GM19328 (cell line): ENCODE measurements around the gene SNX30.

Source experiments
- ATAC-seq: cut with Tn5 transposase; IDR thresholded peaks from one replicate; pipeline ENCODE4 v1.9.1; 2021; ENCODE audit warnings: mild to moderate bottlenecking, moderate library complexity; ENCODE audit not compliant: unreplicated experiment

The SNX30 gene

DNA sequence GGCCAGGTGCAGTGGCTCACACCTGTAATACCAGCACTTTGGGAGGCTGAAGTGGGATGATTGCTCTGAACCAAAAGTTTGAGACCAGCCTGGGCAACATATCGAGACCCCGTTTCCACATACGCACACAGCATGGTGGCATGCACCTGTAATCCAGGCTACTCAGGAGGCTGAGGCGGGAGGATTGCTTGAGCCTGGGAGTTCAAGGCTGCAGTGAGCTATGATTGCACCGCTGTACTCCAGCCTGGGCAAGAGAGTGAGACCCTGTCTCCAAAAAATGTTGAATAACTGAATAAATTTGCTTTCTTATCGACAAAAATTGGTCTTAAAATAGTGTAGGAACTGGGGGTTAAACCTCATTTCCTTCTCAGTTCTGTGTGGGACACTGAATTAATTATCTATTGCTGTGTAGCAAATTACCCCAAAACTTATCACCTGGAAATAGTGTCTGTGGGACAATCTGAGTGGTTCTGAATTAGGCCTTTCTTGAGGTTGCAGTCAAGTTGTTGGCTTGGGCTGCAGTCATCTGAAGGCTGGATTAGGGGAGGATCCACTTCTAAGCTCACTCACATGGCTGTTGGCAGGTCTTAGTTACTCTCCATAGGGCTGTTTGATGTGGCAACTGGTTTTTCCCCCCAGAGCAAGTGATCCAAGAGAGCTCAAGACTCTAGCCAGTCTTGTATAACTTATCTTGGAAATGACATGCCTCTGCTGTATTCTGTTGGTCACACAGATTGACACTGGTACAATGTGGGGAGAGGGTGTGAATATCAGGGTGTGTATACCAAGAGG, 2.0 kb downstream of the SNX30 start:
- ATAC-seq, result no peak

DNA sequence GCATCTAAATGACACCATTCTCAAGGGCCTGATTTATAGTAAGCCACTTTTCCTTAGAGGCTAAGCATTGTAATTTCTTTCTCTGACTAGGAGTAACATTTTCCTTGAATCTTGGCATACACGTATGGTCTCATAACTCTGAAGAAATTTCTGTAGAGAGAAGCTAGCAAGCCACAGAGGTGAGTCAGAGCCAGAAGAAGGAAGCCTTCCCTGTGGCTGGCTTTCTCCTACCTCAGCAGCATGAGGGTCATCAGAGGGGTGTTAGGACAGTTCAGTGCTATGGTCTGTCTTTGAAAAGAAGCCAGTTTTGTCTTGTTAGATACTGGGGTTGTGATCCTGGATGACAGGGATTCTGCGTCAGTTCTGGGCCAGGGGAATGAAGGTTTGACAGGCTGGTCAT, 3.2 kb downstream of the SNX30 start:
- ATAC-seq, result no peak

DNA sequence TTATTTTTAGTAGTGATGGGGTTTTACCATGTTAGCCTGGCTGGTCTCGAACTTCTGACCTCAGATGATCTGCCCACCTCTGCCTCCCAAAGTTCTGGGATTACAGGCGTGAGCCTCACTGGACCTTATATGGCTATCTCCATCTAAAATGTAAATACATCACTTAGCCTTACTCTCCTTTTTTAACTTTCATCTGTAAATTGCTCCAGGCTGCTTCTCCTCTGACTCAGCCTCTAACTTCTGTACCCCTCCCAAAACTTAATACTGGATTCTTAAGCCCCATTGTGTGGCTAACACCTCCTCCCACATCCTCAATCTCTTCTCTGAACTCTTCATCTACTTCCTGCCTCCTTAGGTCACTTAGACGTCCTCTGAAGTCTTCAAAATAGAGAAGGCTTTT, 4.0 kb downstream of the SNX30 start:
- ATAC-seq, result no peak

DNA sequence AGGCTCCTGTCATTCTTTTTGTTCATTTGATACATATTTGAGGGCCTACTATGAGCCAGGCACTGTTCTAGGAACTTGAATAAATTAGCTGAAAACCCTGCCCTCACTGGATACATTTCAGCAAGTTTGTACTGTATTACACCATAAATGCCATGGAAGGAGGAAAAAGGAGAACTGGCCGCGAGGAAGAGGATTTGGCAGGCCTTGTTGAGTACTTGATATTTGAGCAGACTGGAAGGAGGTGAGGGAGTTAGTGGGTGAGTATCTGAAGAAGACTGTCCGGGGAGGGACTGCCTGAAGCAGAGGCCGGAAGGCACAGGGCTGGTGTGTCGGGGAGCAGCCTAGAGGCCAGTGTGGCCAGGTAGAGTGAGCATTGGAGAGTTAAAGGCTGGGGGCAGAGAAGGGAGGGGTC, 4.5 kb downstream of the SNX30 start:
- ATAC-seq, result no peak

DNA sequence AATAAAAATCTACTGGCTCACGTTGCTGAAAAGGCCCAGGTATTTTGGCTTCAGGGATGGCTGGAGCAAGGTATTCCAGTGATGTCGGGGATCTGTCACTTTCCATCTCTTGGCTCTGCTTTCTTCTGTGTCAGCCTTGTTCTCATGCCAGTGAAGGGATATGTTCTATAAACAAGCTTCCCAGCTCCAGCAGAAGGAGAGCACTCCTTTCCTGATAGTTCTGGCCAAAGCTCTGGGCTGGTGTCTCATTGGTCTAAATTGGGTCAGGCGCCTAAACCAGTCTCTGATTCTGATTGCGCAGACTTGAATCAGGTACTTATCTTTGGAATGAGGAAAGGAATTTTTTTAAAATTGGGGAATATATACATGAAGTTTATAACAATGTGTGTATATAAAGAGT, 5.1 kb downstream of the SNX30 start:
- ATAC-seq, result no peak

DNA sequence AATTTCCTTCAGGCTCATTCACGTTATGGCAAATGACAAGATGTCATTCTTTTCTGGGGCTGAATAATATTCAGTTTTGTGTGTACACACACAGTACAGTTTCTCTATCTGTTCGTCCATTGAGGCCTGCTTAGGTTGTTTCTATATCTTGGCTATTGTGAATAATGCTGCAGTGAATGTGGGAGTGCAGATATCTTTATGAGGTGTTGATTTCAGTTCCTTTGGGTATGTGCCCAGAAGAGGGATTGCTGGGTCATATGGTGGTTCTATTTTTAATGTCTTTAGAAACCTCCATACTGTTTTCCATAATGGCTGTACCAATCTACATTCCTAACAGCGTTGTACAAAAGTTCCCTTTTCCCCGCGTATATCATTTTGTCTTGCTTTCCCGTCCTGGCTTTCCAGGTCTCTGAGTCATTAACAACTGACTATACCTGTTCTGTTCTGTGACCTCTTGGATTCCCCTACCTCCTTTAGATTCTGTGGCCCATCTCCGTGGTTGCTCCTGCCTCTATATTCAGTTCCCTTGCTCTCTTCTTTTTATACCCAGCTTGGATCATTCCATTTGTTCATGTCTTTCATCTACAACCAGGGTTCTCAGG, 6.8 kb downstream of the SNX30 start:
- ATAC-seq, result no peak

DNA sequence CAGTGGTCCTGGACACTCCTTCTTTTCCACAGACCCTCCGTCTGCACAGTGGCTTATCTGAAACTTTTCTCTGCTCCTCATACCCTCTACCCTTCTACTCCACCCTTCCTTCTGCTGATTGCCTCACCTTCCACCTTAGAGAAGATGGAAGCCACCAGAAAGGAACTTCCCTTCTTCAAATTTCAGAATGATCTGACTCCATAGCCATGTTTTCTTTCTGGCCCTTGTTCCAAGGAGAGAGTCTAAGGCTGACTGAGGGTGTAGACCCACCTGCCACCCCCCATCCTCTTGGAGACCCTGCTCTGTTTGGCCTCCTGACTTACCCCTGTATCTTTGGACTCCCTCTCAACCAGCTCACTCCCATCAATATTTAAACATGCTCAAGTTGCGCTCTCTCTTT, 7.4 kb downstream of the SNX30 start:
- ATAC-seq, result no peak

DNA sequence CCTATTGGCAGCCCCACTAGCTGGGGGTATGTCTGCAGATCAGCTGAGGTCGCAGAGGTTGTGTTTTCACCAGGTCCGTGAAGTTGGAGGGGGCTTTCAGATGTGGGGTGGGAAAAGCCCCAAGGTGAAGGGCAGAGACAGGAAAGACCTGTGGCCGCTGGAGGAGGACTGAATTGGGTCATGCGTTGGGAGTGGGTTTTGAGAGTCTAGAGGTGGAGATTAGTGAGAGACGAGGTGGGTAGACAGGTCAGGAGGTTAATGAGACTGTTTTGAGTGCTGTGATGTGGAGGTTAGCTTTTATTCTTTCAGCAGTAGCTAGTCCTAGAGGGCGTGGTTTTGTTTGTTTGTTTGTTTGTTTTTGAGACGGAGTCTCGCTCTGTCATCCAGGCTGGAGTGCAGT, 10.3 kb downstream of the SNX30 start:
- no peak for ATAC-seq

DNA sequence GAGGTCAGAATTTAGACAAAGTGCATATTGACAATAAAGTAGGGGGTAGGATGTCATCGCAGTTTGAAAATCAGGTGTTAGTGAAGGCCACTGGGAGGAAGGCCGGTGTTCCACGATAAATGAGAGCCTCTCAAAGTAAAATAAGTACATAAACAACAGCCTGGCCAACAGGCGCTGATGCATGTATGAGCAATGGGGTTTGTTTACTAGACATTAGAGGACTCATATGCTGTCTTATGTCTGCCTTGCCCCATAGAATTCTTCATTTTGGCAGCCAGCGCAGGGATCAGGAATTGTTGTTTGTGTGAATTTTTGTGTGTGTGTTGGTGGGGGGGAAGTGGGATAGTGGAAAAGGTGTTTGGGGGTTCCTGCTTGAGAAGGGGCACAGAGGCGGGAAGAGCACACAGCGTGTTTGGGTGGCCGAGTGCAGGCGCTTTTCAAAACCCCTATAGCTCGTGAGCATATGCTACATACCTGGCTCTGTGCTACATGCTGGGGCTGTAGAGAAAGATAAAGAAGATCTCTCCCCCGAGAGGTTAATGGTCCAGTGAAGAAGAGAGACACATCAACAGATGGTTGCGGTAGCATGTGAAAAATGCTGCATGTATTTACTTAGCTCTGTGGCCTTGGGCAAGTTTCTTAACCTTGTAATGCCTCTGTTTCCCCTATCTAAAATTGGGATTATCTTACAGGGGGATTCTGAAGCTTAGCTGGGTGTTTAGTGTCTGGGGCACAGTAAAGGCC, 11.5 kb downstream of the SNX30 start:
- ATAC-seq, result no peak

DNA sequence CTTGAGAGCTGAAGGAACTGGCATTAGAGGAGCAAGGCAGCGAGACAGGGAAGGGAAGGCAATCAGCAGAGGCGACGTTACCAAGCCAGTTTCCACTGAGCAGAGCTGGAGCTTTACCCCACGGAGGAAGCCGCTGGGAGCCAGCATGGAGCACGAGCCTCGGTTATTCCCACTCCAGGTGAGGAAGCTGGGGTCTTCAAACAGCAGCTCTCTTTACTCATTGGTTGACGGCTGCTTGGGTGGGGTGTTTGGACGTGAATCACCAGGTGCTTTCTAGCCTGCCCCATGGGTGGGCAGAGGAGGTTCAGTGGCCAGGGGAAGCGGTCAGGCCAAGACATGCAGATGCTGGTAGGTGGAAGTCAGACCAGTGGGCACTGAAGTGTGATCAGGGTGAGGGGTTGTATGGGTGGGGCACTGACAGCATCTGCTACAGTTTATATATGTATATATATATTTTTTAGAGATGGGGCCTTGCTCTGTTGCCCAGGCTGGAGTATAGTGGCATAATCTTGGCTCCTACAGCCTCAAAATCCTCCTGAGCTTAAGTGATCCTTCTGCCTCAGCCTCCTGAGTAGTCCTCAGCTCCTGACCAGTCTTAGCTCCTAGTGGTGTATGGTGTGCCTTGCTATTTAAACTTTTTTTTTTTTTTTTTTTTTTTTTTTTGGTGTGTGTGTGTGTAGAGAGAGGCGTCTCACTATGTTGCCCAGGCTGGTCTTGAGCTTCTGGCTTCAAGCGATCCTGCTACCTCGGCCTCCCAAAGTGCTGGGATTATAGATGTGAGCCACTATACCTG, 12.4 kb downstream of the SNX30 start:
- ATAC-seq, result no peak

DNA sequence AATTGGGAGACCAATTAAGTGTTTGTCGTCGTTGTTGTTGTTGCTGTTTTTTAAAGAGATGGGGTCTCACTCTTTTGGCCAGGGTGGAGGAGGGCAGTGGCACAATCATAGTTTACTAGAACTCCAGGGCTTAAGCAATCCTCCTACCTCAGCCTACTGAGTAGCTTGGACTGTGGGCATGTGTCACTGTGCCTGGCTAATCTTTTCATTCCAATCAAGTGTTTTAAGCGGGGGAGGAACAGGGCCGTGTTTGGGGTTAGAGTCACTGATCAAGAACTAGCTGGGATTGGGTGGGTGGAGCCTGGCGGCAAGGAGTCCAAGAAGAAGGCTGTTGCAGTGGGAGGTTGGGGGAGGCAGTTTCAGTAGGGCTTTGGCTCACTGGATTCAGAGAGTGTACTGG, 13.8 kb downstream of the SNX30 start:
- ATAC-seq, result no peak

DNA sequence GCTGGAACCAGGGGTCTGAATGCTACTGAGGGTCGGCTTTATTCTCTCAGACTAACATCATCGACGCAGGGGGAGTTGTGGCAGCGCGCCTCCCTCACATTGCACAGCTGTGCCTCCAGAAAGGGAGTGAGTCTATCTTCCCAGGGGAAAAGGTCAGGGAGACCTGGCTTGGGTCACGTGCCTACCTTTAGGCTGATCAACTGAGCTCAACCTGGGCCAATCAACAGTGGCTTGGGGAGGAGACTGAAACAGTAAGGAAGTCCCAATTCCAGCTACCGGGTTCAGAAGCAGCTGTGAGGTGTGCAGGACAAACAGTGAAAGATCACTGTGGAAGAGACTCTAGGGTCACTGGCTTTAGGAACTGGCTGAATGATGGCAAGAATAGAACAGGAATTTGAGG, 14.3 kb downstream of the SNX30 start:
- ATAC-seq, result no peak

DNA sequence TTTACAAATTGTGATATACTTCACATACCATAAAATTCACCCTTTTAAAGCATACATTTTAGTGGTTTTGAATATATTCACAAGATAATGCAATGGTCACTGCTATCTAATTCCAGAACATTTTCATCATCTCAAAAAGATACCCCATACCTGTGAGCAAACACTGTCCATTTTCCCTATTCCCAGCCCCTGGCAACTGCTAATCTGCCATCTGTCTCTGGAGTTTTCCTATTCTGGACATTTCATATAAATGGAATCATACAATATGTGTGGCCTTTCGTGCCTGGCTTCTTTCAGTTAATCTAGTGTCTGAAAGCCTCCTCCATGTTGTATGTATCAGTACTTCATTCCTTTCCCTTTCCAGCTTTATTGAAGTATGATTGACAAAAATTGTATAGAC, 14.7 kb downstream of the SNX30 start:
- ATAC-seq, result no peak

DNA sequence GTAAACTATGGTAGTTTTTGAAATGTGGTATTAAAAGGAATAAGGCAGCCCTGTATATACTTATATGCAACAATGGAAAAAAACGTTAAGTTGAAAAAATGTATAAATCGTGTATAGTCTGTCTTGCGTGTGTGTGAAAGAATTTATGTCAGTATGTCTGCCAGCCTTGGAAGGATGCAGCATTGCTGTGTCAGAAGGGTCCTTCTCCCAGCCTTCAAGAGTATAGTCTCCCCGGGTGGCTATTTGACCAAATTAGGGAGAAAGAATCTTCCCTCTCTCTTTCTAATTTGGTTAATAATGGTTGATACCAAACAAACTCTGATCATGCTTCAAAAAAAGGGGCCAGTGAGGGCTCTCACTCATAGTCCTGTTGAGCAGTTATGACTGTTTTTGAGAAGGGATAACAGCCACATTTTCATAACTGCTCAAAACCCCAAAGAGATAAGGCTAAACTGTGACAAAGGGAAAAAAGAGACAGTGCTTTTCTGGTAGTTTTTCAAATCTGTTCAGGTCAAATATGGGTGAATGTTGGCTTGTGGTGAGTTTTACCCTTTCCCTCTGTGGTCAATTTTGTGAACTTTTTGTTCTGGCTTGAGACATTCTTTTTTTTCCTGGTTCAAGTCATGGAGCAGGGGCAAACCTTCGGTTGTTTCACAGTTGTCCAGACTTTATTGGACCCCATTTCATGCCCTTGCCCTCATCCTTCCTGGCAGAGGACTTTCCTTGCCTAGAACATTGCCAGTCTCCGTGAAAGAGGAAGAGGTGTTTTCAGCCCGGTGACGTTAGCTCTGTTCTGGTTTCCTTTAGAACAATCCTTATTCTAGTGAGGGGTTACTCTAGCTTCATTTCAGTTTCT, 21.0 kb downstream of the SNX30 start:
- ATAC-seq, result no peak

DNA sequence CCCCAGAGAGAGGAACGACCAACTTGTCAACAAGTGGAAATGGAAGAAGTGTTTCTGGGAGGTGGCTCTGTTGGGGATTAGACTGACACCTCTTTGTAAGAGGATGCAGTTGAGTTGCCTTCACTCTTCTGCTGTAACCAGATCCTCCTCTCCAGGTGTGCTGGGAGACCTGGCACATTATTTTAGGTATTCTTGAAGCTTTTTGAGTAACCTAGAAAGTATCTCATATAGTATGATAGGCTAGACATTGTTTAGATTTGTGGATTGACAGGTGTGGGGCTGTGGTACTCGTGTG, 21.6 kb downstream of the SNX30 start:
- ATAC-seq, result no peak

DNA sequence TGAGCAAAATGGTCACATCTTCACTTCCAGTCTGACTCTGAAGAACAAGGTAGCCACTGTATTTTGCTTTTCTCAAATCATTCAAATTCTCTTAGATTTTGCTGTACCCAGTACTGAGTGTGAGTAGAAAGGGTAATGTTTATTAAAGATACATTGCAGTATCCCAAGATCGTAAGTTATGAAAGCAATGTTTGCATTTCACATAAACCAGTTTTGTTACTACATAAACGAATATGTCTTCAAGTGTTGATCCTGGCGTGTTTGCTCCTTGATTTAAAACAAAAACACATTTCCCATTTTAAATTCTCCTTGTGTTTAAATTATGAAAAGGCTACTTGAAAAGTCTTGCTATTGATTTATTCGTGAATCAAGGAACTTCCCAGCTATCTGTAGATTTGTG, 22.0 kb downstream of the SNX30 start:
- ATAC-seq, result no peak

DNA sequence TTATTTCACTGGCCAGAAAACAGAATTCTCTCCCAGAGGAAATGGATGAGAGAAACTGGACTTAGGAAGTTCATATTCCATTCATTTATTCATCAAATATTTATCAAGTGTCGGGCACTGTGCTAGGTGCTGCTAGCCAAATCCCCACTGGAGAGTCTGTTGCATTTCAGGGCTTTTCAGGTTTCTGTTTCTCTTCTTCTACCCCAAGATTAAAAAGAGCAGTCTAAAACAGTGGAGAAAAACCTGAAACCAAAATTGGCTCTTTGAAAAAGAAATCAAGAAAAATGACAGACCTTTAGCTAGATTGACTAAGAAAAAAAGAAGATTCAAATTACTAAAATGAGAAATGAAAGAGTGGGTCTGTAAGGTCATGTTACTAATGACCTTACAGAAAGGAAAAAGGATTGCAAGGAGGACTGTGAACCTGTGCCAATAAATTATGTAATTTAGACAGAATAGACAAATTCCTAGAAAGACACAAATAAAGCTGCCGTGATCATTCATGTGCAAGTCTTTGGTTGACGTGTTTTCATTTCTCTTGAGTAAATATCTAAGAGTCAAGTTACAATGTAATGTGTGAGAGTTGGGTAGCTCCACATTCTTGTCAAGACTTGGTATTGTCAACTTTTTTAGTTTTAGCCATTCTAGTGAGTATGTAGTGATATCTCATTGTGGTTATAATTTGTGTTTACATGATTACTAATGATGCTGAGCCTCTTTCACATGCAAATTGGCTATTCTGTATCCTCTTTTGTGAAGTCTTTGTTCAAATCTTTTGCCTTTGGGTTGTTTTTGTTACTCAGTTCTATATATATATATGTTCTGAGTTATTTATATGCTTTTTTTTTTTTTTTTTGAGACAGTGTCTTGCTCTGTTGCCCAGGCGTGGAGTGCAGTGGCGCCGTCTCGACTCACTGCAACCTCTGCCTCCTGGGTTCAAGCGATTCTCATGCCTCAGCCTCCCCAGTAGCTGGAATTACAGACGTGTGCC, 23.7 kb downstream of the SNX30 start:
- ATAC-seq, result no peak

DNA sequence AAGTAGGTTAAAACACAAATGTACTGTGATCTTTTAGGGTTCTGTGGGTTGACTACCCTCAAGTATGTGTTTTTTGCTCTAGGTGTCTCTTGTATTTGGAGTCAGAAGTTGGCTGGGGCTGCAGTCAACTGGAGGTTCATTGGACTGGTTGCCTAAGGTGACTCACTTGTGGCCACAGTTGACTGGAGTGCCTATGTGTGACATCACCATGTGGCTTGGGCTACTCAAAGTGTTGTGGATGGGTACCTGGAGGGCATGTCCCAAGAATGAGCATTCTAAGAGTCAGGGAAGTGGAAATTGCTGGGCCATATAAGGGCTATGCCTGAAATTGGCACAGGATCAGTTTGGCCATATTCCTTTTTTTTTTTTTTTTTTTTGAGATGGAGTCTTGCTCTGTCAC, 27.4 kb downstream of the SNX30 start:
- ATAC-seq, result no peak

DNA sequence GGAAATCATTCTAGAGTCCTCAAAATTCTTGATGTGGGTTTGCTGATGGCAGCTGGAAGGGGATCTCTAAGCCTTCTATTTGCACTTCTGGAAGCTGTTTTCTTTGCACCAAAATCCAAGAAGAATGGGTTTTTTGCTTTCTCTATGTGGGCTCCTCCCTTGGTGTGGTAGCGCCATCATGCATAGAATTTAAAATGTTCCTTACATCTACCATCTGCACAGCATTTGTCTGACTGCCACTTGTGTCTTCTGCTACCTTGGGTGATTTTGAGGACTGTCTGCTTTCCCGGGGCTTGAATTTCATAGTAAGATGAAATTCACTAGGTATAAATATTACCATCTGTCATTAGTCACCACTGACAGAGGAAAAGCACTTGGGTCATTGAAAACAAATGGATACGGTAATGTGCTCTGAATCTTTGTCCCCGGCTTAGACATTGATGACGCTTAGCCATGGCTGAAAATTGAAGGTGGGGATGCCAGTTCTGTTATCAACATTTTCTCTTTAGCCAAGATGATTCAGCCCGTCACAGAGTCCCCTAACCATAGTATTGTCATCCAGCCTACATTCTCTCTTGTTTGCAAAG, 30.0 kb downstream of the SNX30 start:
- ATAC-seq, result no peak
